OCI-LY7 (cell line): Measurements from ENCODE around the gene BMP4.

ENCODE experiments used
- EZH2phosphoT487 ChIP-seq: fragments of 200-600 bp; sonication (generic); IDR thresholded peaks from 2 replicates; pipeline ENCODE4 v1.6.1; 2018; ENCODE audit warnings: low read depth, borderline replicate concordance, mild to moderate bottlenecking, mixed run types, antibody characterized with exemption, low read length, moderate library complexity, mixed read lengths
- TF ChIP-seq, protein P1 (sequence below): fragments of 200-600 bp; sonication (generic); conservative IDR thresholded peaks from 2 replicates; pipeline ENCODE4 v1.5.1; 2014; ENCODE audit warnings: mild to moderate bottlenecking, antibody characterized with exemption, low read length, moderate library complexity, mixed read lengths

DNA sequence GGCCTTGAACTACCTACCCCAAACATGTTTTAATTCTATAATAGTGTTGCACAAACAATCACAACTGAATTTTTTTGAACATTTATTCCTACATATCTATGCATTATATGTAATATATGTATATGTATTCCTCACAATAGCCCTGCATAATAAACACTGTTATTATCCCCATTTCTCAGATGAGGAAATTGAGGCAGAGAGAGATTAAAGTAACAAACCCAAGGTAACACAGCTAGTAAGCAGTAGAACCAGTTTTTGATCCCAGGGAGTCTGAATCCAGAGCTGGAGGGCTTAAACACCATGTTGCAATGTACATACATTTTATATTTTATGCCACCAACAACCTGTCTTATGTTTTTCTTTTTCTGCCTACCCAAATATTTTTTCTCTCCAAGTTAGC lies 26.5 kb upstream of the BMP4 start:
- TF ChIP-seq, protein P1, sequence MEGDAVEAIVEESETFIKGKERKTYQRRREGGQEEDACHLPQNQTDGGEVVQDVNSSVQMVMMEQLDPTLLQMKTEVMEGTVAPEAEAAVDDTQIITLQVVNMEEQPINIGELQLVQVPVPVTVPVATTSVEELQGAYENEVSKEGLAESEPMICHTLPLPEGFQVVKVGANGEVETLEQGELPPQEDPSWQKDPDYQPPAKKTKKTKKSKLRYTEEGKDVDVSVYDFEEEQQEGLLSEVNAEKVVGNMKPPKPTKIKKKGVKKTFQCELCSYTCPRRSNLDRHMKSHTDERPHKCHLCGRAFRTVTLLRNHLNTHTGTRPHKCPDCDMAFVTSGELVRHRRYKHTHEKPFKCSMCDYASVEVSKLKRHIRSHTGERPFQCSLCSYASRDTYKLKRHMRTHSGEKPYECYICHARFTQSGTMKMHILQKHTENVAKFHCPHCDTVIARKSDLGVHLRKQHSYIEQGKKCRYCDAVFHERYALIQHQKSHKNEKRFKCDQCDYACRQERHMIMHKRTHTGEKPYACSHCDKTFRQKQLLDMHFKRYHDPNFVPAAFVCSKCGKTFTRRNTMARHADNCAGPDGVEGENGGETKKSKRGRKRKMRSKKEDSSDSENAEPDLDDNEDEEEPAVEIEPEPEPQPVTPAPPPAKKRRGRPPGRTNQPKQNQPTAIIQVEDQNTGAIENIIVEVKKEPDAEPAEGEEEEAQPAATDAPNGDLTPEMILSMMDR: no peak
- TF ChIP-seq EZH2phosphoT487: no peak
